Measurements from ENCODE around the gene MRPS14.

The MRPS14 gene

DNA sequence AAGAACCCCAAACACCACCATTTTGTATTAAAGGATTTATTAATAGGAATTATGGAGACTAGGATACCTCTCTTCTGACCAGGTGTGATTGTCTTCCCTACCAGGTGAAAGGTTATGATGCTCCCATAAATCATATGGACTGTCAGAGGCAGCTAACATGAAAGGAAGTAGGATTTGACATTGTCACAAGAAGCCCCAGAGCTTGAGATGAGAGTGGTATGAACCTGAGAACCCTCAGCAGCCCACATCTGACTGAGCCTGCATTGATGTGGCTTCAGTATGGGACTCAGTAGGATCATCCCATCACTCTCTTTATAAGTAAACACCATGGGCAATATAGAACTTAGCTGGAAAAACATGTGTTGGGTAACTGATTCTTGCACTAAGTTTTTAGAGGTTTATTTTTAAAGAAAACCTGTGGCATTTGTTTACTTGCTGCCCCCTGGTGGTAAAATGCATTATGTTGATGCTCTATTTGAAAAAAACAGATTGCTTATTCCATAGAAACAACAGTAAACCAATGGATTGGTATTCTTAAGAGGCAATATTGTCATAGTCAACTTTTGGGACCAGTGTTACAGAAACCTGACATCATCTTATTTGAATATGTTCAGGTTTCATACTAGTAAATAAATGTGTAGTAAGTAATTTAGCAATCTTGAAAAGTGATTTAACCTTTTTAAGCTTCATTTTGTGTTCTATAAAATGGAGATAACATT lies 40.1 kb downstream of the MRPS14 start:
- DNase-seq = peak; percentile 71

DNA sequence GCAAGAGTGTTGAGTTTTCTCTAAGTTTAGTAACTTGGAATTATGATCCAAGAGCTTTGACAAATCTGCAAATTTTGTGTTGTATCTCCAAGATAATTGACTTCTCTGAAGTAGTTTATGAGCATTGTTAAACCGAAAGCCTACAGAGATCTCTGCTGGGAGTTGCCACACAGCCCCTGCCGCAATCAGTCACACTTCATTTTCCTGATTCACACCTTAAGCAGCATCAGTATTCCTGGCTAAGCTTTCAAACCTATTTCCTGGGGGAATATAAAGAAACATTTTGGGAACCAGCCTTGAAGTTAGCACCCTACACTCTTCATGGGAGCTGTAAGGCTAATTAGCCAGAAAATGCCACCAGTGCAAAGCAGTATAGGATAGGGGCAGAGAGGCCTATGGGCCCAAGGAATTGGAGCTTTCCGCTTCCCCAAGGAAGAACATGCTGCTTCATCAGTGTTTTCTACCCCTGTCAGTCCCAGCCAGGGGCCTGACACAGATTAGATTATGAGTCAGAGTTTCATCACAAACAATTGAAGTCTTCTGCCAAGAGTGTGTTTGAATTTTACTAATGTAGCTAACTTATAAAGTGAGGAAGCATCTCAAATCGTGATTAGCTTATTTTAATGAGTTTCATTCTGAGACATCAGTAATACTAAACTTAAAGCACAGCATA lies 46.7 kb downstream of the MRPS14 start:
- DNase-seq = no peak

DNA sequence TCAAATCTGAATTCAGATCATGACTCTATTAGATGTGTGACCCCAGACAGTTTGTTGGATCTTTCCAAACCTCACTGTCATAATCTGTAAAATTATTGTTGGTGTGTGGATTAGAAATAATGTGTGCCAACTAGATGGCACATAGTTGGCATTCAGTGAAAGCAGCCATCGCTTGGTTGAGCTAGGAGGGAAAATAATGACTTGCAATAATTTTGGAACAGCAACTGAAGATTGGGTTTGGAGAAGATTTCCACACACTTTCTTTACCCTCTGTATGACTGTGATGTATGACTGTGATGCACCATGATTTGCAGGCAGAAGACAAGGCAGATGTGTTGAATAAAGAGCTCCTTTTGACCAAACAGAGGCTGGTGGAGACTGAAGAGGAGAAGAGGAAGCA lies 47.5 kb downstream of the MRPS14 start:
- DNase-seq = no peak

DNA sequence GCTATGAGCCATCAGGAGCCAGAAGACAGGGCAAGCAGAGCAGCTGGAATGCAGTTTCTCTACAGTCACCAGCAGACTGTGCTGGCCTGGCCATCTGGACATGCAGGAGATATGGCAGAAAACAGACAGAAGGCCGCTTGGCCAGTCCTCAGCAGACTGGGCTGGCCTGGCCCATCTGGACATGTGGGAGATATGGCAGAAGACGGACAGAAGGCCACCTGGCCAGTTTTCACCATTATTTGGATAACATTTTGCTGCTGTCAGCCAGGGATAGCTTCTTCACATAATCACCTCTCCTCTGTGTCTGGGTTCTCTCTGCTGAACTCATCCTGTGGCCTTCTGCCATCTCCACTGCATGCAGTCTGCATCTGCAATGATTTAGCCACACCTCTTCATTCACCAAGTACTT lies 48.5 kb downstream of the MRPS14 start:
- DNase-seq = peak; percentile 60

DNA sequence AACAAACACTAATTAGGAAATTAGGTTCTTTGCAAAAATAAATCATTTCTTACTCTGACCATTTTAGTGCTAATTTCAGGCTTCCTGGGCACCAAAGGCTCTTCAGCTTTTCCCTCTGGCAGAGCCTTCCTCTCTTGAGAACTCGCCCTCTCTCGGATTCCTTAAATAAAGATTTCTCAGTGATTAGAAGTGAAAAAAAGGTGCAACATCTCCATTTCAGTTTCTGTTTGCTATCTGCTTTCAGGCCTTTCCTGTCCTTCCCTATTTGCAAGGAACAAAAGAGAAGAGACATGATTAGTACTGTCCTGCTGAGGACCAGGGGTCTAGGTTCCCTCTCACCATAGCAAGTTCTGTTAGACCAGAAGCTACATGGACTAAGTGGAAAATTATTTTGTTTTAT lies 51.3 kb downstream of the MRPS14 start:
- DNase-seq = no peak

DNA sequence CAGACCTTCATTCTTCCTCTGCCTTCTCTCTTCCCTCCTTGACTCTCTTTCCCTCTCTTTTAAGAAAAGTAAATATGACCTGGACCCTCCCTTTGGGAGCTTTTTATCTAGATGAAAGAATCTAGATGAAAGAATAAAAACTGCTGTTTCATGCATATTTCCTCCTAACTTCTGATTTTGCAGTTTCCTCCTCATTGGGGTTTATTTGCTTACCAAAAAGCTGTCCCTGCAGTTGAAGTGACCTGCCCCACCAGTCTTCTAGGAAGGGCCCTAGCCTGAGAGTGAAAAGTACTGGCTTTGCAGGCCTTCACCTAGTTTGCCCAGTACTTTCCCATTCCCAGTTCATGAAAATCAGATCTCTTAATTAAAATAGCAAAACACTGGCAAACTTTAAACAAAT lies 51.8 kb downstream of the MRPS14 start:
- no peak for DNase-seq

DNA sequence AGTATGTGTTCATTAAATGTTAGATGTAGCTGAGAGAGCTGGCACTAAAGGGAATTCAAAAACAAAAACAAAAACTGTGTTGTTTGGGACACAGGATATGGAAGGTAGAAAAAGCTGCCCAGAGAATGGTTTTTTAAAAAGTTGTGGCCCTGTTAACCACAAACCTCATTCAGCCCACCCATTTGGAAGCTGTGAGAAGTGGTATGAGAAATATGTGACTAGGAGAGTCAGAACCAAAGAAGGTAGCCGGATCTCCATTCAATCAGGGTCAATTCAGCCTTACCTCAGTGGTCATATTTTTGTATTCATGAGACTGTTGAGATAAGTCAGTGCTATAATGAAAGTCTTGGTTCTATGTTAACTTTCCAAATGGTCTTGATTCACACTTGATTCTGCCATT lies 53.2 kb downstream of the MRPS14 start:
- DNase-seq = no peak

DNA sequence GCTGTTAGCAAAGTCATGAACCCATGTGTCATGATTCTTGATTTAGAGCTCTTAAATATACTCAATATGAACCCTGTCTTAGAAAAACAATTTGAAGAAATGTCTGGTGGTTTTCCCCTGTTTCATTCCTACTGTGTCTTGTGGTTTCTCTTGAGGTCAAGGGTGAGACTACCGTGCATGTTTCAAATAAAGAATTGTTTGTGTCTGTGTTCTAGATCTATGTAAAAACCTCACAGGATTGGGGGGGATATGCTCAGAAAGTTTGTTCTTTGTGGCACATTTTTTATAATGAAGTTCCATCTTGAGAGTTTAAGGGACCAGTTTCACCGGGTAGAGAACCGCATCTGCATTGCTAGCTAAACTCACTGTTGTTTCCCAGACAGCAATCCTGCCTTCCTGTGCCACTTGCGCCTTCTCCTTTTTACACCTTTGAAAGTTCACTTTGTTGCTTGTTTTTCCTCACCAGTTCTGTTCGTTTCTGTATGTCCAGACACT lies 54.4 kb downstream of the MRPS14 start:
- DNase-seq = no peak

DNA sequence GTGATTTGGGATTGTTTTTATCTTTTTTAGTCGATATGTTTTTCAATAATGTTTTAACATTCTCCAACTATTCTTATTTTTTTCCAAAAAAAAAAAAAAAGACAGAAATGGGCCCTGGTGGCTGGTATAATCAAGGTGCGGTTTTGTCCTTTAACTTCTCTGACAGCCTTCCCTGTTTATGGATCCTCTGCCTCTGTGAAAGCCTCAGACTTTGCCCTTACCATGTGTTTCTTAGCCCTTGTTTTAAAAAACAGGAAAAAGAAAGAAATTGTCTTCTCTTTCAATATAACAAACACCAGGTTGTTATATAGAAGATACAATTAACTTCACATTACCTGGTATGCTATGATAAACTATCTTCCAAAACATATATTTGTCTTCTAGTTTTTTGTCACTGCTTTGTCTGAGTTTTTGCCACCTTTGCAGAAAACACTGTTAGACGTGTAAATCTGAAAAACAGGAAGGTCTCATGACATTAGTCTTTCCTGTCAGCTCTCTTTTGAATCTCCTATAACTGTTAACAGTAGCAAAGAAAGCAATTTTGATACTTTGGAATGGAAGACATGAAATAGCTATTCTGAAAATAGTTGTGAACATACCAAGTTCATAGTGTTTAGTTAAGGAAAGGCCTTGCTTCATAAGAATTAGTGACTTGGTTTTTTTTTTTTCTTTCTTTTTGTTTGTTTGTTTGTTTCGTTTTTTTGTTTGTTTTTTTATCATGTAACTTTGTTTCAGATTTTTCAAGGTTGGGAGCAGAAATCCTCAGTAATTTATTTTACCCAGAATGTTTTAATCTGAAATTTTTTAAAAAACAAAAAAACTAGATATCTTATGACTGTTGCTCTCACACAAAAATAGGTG lies 55.1 kb downstream of the MRPS14 start:
- DNase-seq = no peak

DNA sequence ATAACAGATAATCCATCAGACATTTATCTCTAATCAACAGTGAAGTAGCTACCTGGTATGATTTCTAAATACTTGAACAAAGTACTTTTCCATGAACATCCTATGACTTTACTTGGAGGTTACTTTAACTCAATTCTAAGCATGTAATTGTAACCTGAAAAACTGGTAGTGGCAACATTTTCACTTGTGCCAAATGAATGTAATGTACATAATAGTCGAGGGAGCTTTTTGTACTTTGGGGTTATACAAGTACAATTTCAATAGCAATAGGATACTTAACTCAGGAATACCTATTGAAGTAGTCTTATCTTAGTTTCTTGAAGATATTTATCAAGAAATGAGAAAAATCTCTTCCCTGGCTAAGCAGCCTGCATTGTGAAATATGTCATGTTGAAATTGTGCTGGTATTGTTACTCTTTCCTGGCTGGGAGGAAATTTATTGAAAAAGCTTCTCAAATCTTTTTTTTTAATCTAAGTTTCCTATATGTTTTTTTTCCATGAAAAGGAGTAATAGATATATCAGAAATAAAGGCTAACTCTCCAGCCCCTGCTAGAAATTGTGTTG lies 57.1 kb downstream of the MRPS14 start:
- DNase-seq = no peak

DNA sequence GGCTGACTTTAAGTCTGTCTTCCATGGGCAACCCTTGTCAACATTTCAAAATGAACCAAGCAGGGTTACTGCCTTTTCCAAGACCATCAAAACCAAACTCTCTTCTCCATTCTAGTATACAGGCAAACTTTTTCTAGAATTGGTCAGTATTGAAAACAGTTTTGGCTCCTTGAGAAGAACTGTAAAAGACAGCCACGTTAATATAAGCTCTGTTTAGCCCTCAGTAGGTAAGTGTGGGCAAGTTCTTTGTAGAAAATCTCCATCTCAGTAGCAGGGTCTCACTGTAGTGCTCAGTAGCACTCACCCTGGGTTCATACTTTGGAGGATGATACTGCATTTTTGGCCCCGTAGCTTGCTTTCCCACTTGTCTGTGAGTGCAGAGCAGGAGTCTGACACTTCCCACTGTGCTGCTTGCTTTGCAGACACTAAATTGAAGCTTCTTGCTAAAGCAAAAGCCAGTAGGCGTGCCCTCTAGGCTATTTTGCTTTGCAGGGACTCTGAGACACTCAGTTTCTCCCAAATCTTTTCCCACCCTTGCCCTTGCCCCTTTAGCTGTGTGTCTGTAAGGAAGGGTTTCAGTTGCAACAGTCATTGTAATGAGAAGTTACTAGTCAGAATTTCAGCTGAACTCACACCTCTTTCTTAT lies 57.7 kb downstream of the MRPS14 start:
- DNase-seq = no peak

DNA sequence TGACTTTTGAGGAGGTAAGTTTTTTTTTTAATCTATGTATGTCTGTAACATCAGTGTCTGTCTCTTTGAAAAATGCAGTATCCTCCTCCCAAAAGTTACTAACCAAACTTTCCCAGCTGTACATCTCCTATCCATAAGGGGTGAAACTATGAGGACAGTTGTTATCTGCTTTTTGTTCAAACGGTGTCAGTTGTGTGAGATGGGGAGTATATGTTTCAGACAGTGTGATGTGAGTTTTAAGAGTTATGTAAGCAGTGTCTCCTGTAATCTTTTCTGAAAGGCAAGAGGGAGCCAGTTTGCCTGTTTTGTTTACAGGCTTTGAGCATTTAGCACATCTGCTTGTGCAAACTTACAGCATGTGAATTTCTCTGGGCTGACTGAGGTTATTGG lies 58.3 kb downstream of the MRPS14 start:
- DNase-seq = peak; percentile 20

DNA sequence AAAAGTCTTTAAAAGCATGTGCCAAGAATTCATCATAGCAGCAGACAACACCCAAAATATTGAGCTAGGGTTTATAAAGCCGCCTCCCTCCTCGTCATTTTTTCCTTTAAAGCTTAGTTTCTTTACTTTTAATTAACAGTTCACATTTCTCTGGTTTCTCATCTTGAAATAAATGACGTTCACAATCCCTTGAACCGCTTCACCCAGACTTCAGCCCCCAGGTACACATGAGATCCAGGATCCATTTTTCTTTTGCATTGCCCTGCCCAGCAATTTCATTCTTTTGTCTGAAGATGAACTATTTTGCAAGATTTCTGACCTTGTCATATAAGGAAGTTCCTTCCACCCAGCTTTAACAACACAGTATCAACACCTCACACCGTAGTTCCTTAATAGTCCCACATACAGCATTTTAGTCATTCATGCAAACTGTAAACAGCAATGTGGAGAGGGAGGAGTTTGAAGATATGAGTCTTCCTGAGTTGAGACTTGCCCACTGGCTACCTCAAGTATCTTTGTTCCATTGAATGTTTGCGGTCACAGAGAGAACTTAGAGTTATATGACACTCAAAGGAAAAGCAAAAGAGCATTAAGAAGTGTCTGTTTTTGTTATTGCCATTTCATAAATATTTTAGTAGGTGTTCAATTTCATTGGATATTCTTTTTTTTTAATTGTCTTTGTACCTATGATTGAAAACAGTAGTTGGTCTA lies 58.8 kb downstream of the MRPS14 start:
- no peak for DNase-seq

DNA sequence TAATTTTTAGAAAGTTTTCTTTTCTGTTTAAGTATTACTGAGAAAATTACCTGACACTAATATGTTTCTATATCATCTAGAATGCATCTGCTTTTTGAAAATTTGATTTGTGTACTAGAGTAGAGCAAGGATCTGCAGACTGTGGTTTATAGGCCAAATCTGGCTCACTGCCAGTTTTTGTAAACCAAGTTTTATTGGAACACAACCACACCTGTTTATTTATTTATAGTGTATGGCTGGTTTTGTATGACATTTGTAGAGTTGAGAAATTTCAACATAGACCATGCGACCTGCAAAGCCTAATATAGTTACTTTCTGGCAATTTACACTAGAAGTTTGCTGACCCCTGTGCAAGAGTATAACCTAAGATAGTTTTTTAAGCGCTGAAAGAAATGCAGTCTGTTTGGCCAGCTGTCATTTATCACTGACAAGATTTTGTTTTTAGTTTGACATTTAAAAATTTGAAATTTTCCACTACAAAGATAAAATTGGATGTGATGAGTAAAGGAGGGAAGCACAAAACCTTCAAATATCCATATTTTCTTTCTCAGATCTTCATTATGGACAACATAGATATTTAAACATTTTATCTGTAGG lies 59.6 kb downstream of the MRPS14 start:
- DNase-seq = peak; percentile 66

All from NCI-H82 (cell line).